Gastroesophageal sphincter (tissue), 4 donors: Measurements from ENCODE around the gene CALML3. TPM values are rescaled to one million over a fixed set of nuclear protein-coding genes. Genes with fewer than 3 reads are reported as not detected.
A peak's percentile ranks its signal among the peaks of the same experiment; 100 is the strongest.

ENCODE experiments used
- ATAC-seq: fragments of 150-250 bp; one replicate; pipeline ENCODE4 v1.9.1; 2016; ENCODE audit warnings: mild to moderate bottlenecking, moderate library complexity
- H3K27ac ChIP-seq, 4 donors: fragments of 200-600 bp; sonication (generic) in 3 of 4; 1 replicate in 3 of 4; 2 replicates in 1 of 4; pipeline ENCODE4 v1.5.1; 2016 to 2019
- H3K27me3 ChIP-seq: fragments of 200-600 bp; sonication (generic); one replicate; pipeline ENCODE4 v1.5.1; 2019
- H3K36me3 ChIP-seq, 2 donors: fragments of 200-600 bp; sonication (generic); one replicate each; pipeline ENCODE4 v1.5.1; 2019; ENCODE audit warnings: control low read depth in 1 of 2
- H3K4me1 ChIP-seq, 3 donors: fragments of 200-600 bp; sonication (generic); 1 replicate in 2 of 3; 2 replicates in 1 of 3; pipeline ENCODE4 v1.5.1; 2016 to 2019; ENCODE audit warnings: control low read depth in 2 of 3
- H3K4me3 ChIP-seq, 2 donors: fragments of 200-600 bp; sonication (generic); one replicate each; pipeline ENCODE4 v1.5.1; 2019; ENCODE audit warnings: mild to moderate bottlenecking in 1 of 2, moderate library complexity in 1 of 2
- H3K9me3 ChIP-seq, 3 donors: fragments of 200-600 bp; sonication (generic); one replicate each; pipeline ENCODE4 v1.5.1; 2017 to 2019; ENCODE audit warnings: control low read depth in 2 of 3
- CTCF ChIP-seq, 4 experiments: fragments of 200-600 bp in 2 of 4; fragments of 450-650 bp in 2 of 4; sonication (generic) in 1 of 4; IDR thresholded peaks; one replicate each; pipeline ENCODE4 v1.5.1; 2017 to 2019; ENCODE audit warnings: antibody characterized with exemption in 4 of 4, mild to moderate bottlenecking in 2 of 4, moderate library complexity in 2 of 4
- EP300 ChIP-seq: sonication (generic); formaldehyde crosslinking; IDR thresholded peaks from one replicate; pipeline ENCODE4 v1.6.1; 2017; ENCODE audit warnings: antibody characterized with exemption, mild to moderate bottlenecking
- POLR2A ChIP-seq, 2 donors: fragments of 450-650 bp; IDR thresholded peaks; one replicate each; pipeline ENCODE4 v1.6.1; 2017; ENCODE audit warnings: antibody characterized with exemption in 2 of 2, mild to moderate bottlenecking in 2 of 2, moderate library complexity in 1 of 2
- POLR2AphosphoS5 ChIP-seq: sonication (generic); formaldehyde crosslinking; IDR thresholded peaks from one replicate; pipeline ENCODE4 v1.6.1; 2017; ENCODE audit warnings: antibody characterized with exemption
- whole genome bisulfite sequencing, 2 donors: methylation state at CpG; one replicate each; pipeline ENCODE4 v1.1.5; 2018; ENCODE audit warnings: low coverage in 1 of 2; 5-methylcytosine and 5-hydroxymethylcytosine counted together
- total RNA-seq, 4 donors: library from RNA; depleted of rRNA; stranded (reverse); fragments of >200 nt; gene quantifications; one replicate each; pipeline ENCODE4 v1.1.0, GENCODE V29; 2016

The CALML3 gene
- total RNA-seq, 4 donors from 2014 or later = 0.13 to 19.4 (median 1.9) TPM; not detected in 1

GRCh38 chr10:5508786-5509185 lies 16.0 kb upstream of the CALML3 start:
- ATAC-seq = no peak
- Histone ChIP-seq H3K27me3 (no peaks in the 10 kb centered on the region), H3K4me3 (no peak overlapping the region), H3K9me3 (no peaks in the 10 kb centered on the region), H3K27ac (peak overlapping the region in 2 of 4 donors; percentile 68 to 73), H3K4me1 (peaks cover 0 to 35% (median 0%) of the 10 kb centered on the region in 3 donors), H3K36me3 (no peaks in the 10 kb centered on the region)
- TF ChIP-seq POLR2AphosphoS5 (no peak), EP300 (no peak), CTCF (IDR thresholded peaks at IDR 0.05) (no peak), POLR2A (IDR thresholded peaks at IDR 0.05) (no peak)
- WGBS, 2 donors = 89 to 98% methylated on average over 5 of the region's 6 CpGs

- TF ChIP-seq EP300 = no peak
- TF ChIP-seq CTCF (IDR thresholded peaks at IDR 0.05) = no peak
- no peak for TF ChIP-seq POLR2A (IDR thresholded peaks at IDR 0.05)
- Histone ChIP-seq H3K4me1 (peaks cover 0 to 35% (median 0%) of the 10 kb centered on the region in 3 donors), H3K27ac (no peak overlapping the region), H3K27me3 (no peaks in the 10 kb centered on the region), H3K4me3 (no peak overlapping the region), H3K36me3 (no peaks in the 10 kb centered on the region), H3K9me3 (no peaks in the 10 kb centered on the region)
- ATAC-seq = no peak
- WGBS, 2 donors = 86 to 96% methylated on average over 1 to 7 of the region's 9 CpGs
Observed at GRCh38 chr10:5509236-5509635, 15.5 kb upstream of the CALML3 start.

GRCh38 chr10:5509691-5510090 lies 15.1 kb upstream of the CALML3 start:
- 93 to 96% methylated on average over 3 to 11 of the region's 11 CpGs for WGBS, 2 donors
- no peak for ATAC-seq
- TF ChIP-seq POLR2AphosphoS5 (no peak), CTCF (IDR thresholded peaks at IDR 0.05) (no peak), EP300 (no peak), POLR2A (IDR thresholded peaks at IDR 0.05) (no peak)
- no peak overlapping the region for H3K4me3 ChIP-seq
- H3K36me3 ChIP-seq = no peaks in the 10 kb centered on the region
- H3K4me1 ChIP-seq = peaks cover 0 to 35% (median 0%) of the 10 kb centered on the region in 3 donors
- H3K9me3 ChIP-seq = no peaks in the 10 kb centered on the region
- H3K27ac ChIP-seq = no peak overlapping the region
- H3K27me3 ChIP-seq = no peaks in the 10 kb centered on the region

- no peak overlapping the region for H3K27ac ChIP-seq
- ATAC-seq = peak; percentile 16
- TF ChIP-seq CTCF (IDR thresholded peaks at IDR 0.05) = no peak
- TF ChIP-seq POLR2AphosphoS5 = no peak
- no peak for TF ChIP-seq POLR2A (IDR thresholded peaks at IDR 0.05)
- no peak for TF ChIP-seq EP300
- no peaks in the 10 kb centered on the region for H3K36me3 ChIP-seq
- no peak overlapping the region for H3K4me3 ChIP-seq
- peaks cover 0 to 30% (median 0%) of the 10 kb centered on the region in 3 donors for H3K4me1 ChIP-seq
- H3K9me3 ChIP-seq = no peaks in the 10 kb centered on the region
- 61 to 96% methylated on average over 5 to 15 of the region's 16 CpGs for WGBS, 2 donors
- H3K27me3 ChIP-seq = no peaks in the 10 kb centered on the region
Observed at GRCh38 chr10:5510281-5511072, 14.3 kb upstream of the CALML3 start.
